MCF 10A (cell line): Measurements from ENCODE around the gene ARL4A. TPM values are rescaled to one million over a fixed set of nuclear protein-coding genes. Genes with fewer than 3 reads are reported as not detected.

ENCODE experiments used
- BruUV-seq: library from RNA; stranded (reverse); fragments of 400-500 nt; replicated peaks from 2 replicates; lab custom pipeline; 2021; lab: Mats Ljungman, UMichigan
- CTCF ChIA-PET: fragments of 300-600 bp; sonication (Branson Sonifier 250); formaldehyde crosslinking; extraction: SDS; loops from one replicate; lab custom pipeline; 2021; ENCODE audit warnings: antibody characterized with exemption, inconsistent platforms; lab: Yijun Ruan, JAX
- POLR2A ChIA-PET: fragments of 300-600, 350-650 bp; sonication (Branson Sonifier 250); formaldehyde crosslinking; extraction: SDS; loops from one replicate; lab custom pipeline; 2020; ENCODE audit warnings: antibody characterized with exemption, inconsistent platforms; lab: Yijun Ruan, JAX
- DNase-seq: peaks from one replicate; pipeline ENCODE4 v3.0.0-alpha.2; 2018; ENCODE audit not compliant: unreplicated experiment
- H3K27ac Mint-ChIP-seq: one replicate; pipeline ENCODE4 v1.8.0; 2022; ENCODE audit warnings: mild to moderate bottlenecking, low read depth, mixed read lengths; ENCODE audit not compliant: unreplicated experiment
- H3K27me3 Mint-ChIP-seq: one replicate; pipeline ENCODE4 v1.8.0; 2022; ENCODE audit warnings: mixed read lengths; ENCODE audit not compliant: insufficient read depth, unreplicated experiment
- H3K36me3 Mint-ChIP-seq: one replicate; pipeline ENCODE4 v1.8.0; 2022; ENCODE audit warnings: mild to moderate bottlenecking, moderate library complexity, mixed read lengths; ENCODE audit not compliant: insufficient read depth, unreplicated experiment
- H3K4me1 Mint-ChIP-seq: one replicate; pipeline ENCODE4 v1.8.0; 2022; ENCODE audit warnings: mixed read lengths; ENCODE audit not compliant: insufficient read depth, unreplicated experiment
- H3K4me3 Mint-ChIP-seq: one replicate; pipeline ENCODE4 v1.8.0; 2022; ENCODE audit warnings: mild to moderate bottlenecking, moderate library complexity, mixed read lengths; ENCODE audit not compliant: unreplicated experiment
- H3K9me3 Mint-ChIP-seq: one replicate; pipeline ENCODE4 v1.8.0; 2022; ENCODE audit warnings: mixed read lengths; ENCODE audit not compliant: unreplicated experiment
- CTCF ChIP-seq: fragments of 200-600 bp; IDR thresholded peaks from one replicate; pipeline ENCODE4 v1.8.0; 2022; ENCODE audit warnings: antibody characterized with exemption, mild to moderate bottlenecking; ENCODE audit not compliant: unreplicated experiment
- intact Hi-C: fragments of 100-400 bp; cut with micrococcal nuclease; formaldehyde crosslinking; loops from 2 replicates; pipeline ENCODE4 v1.14.1; 2022
- total RNA-seq: library from RNA; stranded (reverse); gene quantifications from 2 replicates; pipeline ENCODE4 v1.2.3, GENCODE V29; 2022

The ARL4A gene
- total RNA-seq, 1 experiment from 2014 or later = 42.6 TPM

- intact Hi-C loops = no loop called here
- no peak for TF ChIP-seq CTCF
- Mint-ChIP-seq H3K27me3 (no peaks in the 10 kb centered on the region), H3K9me3 (peaks cover 8% of the 10 kb centered on the region), H3K4me1 (peaks cover 13% of the 10 kb centered on the region), H3K36me3 (peaks cover 12% of the 10 kb centered on the region), H3K27ac (no peak overlapping the region), H3K4me3 (no peak overlapping the region)
- no peak for DNase-seq
- CTCF ChIA-PET = interaction anchor here (0.6 to 1.9 kb wide), 3 partner anchors 15 to 561 kb away, joined by 3 to 4 read pairs (median 4); no protein-coding TSS in a partner anchor
- BruUV-seq = no TSS peak
- POLR2A ChIA-PET = interaction anchor here (1.1 to 2.5 kb wide), 3 partner anchors 10 to 414 kb away, joined by 5 to 8 read pairs (median 7); no protein-coding TSS in a partner anchor
Observed at GRCh38 chr7:12701433-12701832, 14.0 kb downstream of the ARL4A start.

GRCh38 chr7:12703881-12704280, 16.4 kb downstream of the ARL4A start:
- intact Hi-C loops = no loop called here
- DNase-seq = no peak
- Mint-ChIP-seq H3K27me3 (no peaks in the 10 kb centered on the region), H3K27ac (no peak overlapping the region), H3K4me1 (peaks cover 28% of the 10 kb centered on the region), H3K9me3 (peaks cover 8% of the 10 kb centered on the region), H3K36me3 (peaks cover 12% of the 10 kb centered on the region), H3K4me3 (no peak overlapping the region)
- POLR2A ChIA-PET = interaction anchor here (1.3 to 2.4 kb wide), 5 partner anchors 8 to 313 kb away, joined by 5 to 8 read pairs (median 6); partner anchors contain the start of gene ARL4A
- CTCF ChIA-PET = interaction anchor here (0.6 to 1.3 kb wide), 2 partner anchors 15 to 1277 kb away, joined by 4 read pairs; no protein-coding TSS in a partner anchor
- no peak for TF ChIP-seq CTCF
- no TSS peak for BruUV-seq

DNA sequence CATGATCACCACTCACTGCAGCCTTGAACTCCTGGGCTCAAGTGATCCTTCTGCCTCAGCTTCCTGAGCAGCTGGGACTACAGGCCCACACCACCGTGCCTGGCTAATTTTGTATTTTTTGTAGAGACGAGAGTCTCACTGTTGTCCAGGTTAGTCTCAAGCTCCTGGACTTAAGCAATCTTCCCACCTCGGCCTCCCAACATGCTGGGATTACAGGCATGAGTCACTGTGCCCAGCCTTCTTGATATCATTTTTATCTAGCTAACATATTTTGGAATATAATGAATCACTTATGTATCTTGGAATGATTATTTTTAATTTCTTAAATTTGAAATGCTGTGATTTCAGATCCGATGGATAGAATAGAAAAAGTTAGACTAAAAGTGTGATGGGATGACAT, 18.4 kb downstream of the ARL4A start:
- TF ChIP-seq CTCF = no peak
- ChIA-PET CTCF (interaction anchor here (0.5 to 1.6 kb wide), 5 partner anchors 10 to 557 kb away, joined by 3 to 8 read pairs (median 4); partner anchors contain the start of gene ARL4A), POLR2A (interaction anchor here (0.8 to 2.5 kb wide), 10 partner anchors 8 to 311 kb away, joined by 3 to 34 read pairs (median 5); partner anchors contain the start of gene ARL4A)
- intact Hi-C loops = no loop called here
- peaks cover 8% of the 10 kb centered on the region for H3K9me3 Mint-ChIP-seq
- no peaks in the 10 kb centered on the region for H3K27me3 Mint-ChIP-seq
- H3K4me3 Mint-ChIP-seq = no peak overlapping the region
- peaks cover 30% of the 10 kb centered on the region for H3K4me1 Mint-ChIP-seq
- DNase-seq = peak; percentile 79
- BruUV-seq = no TSS peak
- H3K27ac Mint-ChIP-seq = peak overlapping the region; percentile 82
- H3K36me3 Mint-ChIP-seq = peaks cover 5% of the 10 kb centered on the region

GRCh38 chr7:12706900-12707536, 19.6 kb downstream of the ARL4A start:
- ChIA-PET POLR2A (interaction anchor here (0.6 to 2.5 kb wide), 10 partner anchors 9 to 1517 kb away, joined by 3 to 34 read pairs (median 4); partner anchors contain the start of gene ARL4A), CTCF (interaction anchor here (0.7 to 1.6 kb wide), 4 partner anchors 10 to 118 kb away, joined by 3 to 8 read pairs (median 4); partner anchors contain the start of gene ARL4A)
- Mint-ChIP-seq H3K27ac (peak overlapping the region; percentile 82), H3K27me3 (no peaks in the 10 kb centered on the region), H3K9me3 (no peaks in the 10 kb centered on the region), H3K4me3 (peak overlapping the region; percentile 0), H3K36me3 (peaks cover 5% of the 10 kb centered on the region), H3K4me1 (peaks cover 30% of the 10 kb centered on the region)
- intact Hi-C loops = no loop called here
- TF ChIP-seq CTCF = no peak
- BruUV-seq = no TSS peak
- DNase-seq = peak; percentile 55
